ENCODE results near the gene ANKRD30A. TPM values are rescaled to one million over a fixed set of nuclear protein-coding genes. Genes with fewer than 3 reads are reported as not detected.
"Not testable (repeated sequence)": the region's sequence is repeated elsewhere in the genome, so short reads cannot be mapped to it uniquely, and the experiment has no call there.

ANKRD30A gene, protein sequence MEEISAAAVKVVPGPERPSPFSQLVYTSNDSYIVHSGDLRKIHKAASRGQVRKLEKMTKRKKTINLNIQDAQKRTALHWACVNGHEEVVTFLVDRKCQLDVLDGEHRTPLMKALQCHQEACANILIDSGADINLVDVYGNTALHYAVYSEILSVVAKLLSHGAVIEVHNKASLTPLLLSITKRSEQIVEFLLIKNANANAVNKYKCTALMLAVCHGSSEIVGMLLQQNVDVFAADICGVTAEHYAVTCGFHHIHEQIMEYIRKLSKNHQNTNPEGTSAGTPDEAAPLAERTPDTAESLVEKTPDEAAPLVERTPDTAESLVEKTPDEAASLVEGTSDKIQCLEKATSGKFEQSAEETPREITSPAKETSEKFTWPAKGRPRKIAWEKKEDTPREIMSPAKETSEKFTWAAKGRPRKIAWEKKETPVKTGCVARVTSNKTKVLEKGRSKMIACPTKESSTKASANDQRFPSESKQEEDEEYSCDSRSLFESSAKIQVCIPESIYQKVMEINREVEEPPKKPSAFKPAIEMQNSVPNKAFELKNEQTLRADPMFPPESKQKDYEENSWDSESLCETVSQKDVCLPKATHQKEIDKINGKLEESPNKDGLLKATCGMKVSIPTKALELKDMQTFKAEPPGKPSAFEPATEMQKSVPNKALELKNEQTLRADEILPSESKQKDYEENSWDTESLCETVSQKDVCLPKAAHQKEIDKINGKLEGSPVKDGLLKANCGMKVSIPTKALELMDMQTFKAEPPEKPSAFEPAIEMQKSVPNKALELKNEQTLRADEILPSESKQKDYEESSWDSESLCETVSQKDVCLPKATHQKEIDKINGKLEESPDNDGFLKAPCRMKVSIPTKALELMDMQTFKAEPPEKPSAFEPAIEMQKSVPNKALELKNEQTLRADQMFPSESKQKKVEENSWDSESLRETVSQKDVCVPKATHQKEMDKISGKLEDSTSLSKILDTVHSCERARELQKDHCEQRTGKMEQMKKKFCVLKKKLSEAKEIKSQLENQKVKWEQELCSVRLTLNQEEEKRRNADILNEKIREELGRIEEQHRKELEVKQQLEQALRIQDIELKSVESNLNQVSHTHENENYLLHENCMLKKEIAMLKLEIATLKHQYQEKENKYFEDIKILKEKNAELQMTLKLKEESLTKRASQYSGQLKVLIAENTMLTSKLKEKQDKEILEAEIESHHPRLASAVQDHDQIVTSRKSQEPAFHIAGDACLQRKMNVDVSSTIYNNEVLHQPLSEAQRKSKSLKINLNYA (N-terminal part only)
- total RNA-seq (not detected), polyA plus RNA-seq (not detected)

DNA sequence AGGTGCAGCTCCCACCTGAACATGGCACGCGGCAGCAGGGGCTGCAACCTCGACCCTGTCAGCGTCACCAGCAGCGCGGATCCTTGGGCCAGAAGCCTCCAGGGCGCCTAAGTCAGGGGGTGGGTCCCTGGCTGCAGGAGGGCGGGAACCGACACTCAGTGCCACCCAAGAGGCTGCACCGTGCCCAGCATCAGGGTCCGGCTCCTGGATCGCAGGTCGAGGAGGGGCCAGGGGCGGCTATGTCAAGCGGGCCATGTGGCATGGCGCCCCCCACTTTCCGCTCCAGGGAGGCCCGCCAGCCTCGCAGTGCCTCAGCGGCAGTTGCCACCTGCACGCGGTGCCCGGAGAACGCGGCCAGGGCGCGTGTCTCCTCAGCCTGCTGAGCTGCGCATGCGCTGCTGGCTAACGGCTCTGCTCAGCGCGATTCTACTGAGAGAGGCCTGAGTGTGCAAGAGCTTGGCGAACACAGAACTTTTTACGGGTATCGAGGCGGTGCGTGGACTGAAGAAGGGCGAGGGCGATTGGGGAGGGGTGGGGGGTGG lies at the start of gene ANKRD30A:
Gene ANKRD30A (plus strand): TSS at position 408 of the 542 bp plus-strand sequence. CDS start 190 bp downstream, outside the sequence.
- Histone ChIP-seq H3K4me3 (ENCODE audit: low read depth in 1 of 3, low read length in 3 of 3) (no peak within 1 kb of the TSS), H3K9me3 (ENCODE audit: control insufficient read depth in 4 of 4, low read length in 3 of 4) (peaks cover 0 to 3% (median 0%) of the 10 kb centered on the region in 4 donors), H3K27me3 (ENCODE audit: control insufficient read depth in 4 of 4, insufficient read depth in 4 of 4, low read length in 3 of 4) (no peaks in the 10 kb centered on the region), H3K36me3 (ENCODE audit: control insufficient read depth in 4 of 4, insufficient read depth in 3 of 4, low read depth in 1 of 4, low read length in 3 of 4) (no peaks in the 10 kb centered on the region), H3K27ac (ENCODE audit: low read depth in 1 of 2, low read length in 2 of 2) (no peak within 1 kb of the TSS), H3K9ac (ENCODE audit: low read depth in 1 of 2, low read length in 2 of 2) (no peak within 1 kb of the TSS), H3K4me1 (ENCODE audit: control insufficient read depth in 4 of 4, insufficient read depth in 4 of 4, low read length in 3 of 4) (no peaks in the 10 kb centered on the region)
- no peak for DNase-seq (ENCODE audit: low spot score)
- 89% methylated on average over 39 of the region's 39 CpGs for WGBS
- TF ChIP-seq EGR1 (IDR thresholded peaks at IDR 0.05; ENCODE audit: low read depth in 2 of 2): no peak
- no peak for TF ChIP-seq RXRA (IDR thresholded peaks at IDR 0.05)
- no peak for TF ChIP-seq CTCF (IDR thresholded peaks at IDR 0.05; ENCODE audit: low read depth, low read length, missing input control)
- TF ChIP-seq, protein P1, sequence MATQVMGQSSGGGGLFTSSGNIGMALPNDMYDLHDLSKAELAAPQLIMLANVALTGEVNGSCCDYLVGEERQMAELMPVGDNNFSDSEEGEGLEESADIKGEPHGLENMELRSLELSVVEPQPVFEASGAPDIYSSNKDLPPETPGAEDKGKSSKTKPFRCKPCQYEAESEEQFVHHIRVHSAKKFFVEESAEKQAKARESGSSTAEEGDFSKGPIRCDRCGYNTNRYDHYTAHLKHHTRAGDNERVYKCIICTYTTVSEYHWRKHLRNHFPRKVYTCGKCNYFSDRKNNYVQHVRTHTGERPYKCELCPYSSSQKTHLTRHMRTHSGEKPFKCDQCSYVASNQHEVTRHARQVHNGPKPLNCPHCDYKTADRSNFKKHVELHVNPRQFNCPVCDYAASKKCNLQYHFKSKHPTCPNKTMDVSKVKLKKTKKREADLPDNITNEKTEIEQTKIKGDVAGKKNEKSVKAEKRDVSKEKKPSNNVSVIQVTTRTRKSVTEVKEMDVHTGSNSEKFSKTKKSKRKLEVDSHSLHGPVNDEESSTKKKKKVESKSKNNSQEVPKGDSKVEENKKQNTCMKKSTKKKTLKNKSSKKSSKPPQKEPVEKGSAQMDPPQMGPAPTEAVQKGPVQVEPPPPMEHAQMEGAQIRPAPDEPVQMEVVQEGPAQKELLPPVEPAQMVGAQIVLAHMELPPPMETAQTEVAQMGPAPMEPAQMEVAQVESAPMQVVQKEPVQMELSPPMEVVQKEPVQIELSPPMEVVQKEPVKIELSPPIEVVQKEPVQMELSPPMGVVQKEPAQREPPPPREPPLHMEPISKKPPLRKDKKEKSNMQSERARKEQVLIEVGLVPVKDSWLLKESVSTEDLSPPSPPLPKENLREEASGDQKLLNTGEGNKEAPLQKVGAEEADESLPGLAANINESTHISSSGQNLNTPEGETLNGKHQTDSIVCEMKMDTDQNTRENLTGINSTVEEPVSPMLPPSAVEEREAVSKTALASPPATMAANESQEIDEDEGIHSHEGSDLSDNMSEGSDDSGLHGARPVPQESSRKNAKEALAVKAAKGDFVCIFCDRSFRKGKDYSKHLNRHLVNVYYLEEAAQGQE (IDR thresholded peaks at IDR 0.05): no peak
- TF ChIP-seq ATF3 (IDR thresholded peaks at IDR 0.05): no peak
- no peak for TF ChIP-seq YY1 (IDR thresholded peaks at IDR 0.05)
- TF ChIP-seq ZBTB33 (IDR thresholded peaks at IDR 0.05): no peak
- no peak for TF ChIP-seq JUND (IDR thresholded peaks at IDR 0.05)
- no peak for TF ChIP-seq GABPA (IDR thresholded peaks at IDR 0.05 in 1 of 2, conservative IDR thresholded peaks at IDR 0.05 in 1 of 2)
- no peak for TF ChIP-seq TAF1 (conservative IDR thresholded peaks at IDR 0.05)
- no peak for TF ChIP-seq FOXA1 (IDR thresholded peaks at IDR 0.05)
- no peak for TF ChIP-seq RAD21 (IDR thresholded peaks at IDR 0.05)
- no peak for TF ChIP-seq FOXA2 (IDR thresholded peaks at IDR 0.05)
- TF ChIP-seq HNF4A (conservative IDR thresholded peaks at IDR 0.05): no peak
- no peak for TF ChIP-seq SP1 (IDR thresholded peaks at IDR 0.05)
- TF ChIP-seq HNF4G (IDR thresholded peaks at IDR 0.05): no peak
- TF ChIP-seq, protein P2, sequence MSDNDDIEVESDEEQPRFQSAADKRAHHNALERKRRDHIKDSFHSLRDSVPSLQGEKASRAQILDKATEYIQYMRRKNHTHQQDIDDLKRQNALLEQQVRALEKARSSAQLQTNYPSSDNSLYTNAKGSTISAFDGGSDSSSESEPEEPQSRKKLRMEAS (IDR thresholded peaks at IDR 0.05): no peak
- no peak for TF ChIP-seq NR2F2 (IDR thresholded peaks at IDR 0.05)

DNA sequence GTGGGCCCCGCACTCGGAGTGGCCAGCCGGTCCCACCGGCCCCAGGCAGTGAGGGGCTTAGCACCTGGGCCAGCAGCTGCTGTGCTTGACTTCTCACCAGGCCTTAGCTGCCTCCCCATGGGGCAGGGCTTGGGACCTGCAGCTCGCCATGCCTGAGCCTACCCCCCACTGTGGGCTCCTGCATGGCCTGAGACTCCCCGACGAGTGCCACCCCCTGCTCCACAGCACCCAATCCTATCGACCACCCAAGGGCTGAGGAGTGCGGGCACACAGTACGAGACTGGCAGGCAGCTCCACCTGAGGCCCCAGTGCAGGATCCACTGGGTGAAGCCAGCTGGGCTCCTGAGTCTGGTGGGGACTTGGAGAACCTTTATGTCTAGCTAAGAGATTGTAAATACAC lies 49.3 kb upstream of the ANKRD30A start:
- not testable (repeated sequence) for H3K27me3 ChIP-seq (ENCODE audit: control insufficient read depth in 4 of 4, insufficient read depth in 4 of 4, low read length in 3 of 4); H3K4me1 ChIP-seq (ENCODE audit: control insufficient read depth in 4 of 4, insufficient read depth in 4 of 4, low read length in 3 of 4); H3K4me3 ChIP-seq (ENCODE audit: low read depth in 1 of 3, low read length in 3 of 3); H3K9ac ChIP-seq (ENCODE audit: low read depth in 1 of 2, low read length in 2 of 2); H3K36me3 ChIP-seq (ENCODE audit: control insufficient read depth in 4 of 4, insufficient read depth in 3 of 4, low read depth in 1 of 4, low read length in 3 of 4); DNase-seq (ENCODE audit: low spot score); H3K27ac ChIP-seq (ENCODE audit: low read depth in 1 of 2, low read length in 2 of 2); H3K9me3 ChIP-seq (ENCODE audit: control insufficient read depth in 4 of 4, low read length in 3 of 4)
- WGBS: 88% methylated on average over 10 of the region's 10 CpGs

Data from liver (tissue), 9 donors.